Neural cell (in vitro differentiated cells): Measurements from ENCODE around the gene TMSB10. TPM values are rescaled to one million over a fixed set of nuclear protein-coding genes. Genes with fewer than 3 reads are reported as not detected.

Source experiments
- H2AFZ ChIP-seq: fragments of 200-600, 300-800 bp; sonication (generic), shearing (Covaris generic); 2 replicates; pipeline ENCODE4 v1.6.0; 2014; ENCODE audit warnings: low read depth, mild to moderate bottlenecking, antibody characterized with exemption, low read length, moderate library complexity
- H3F3A ChIP-seq: fragments of 200-600 bp; shearing (Covaris generic); 2 replicates; pipeline ENCODE4 v1.6.1; 2016; ENCODE audit warnings: mild to moderate bottlenecking, moderate library complexity, mixed read lengths, antibody characterized with exemption, low read length; ENCODE audit not compliant: insufficient read depth, poor library complexity, severe bottlenecking
- H3K27ac ChIP-seq: fragments of 200-600, 300-800 bp; sonication (generic), shearing (Covaris generic); 2 replicates; pipeline ENCODE4 v1.5.1; 2014; ENCODE audit warnings: mild to moderate bottlenecking, low read length, moderate library complexity
- H3K27me3 ChIP-seq: fragments of 300-800, 200-600 bp; sonication (generic), shearing (Covaris generic); 2 replicates; pipeline ENCODE4 v1.6.0; 2014; ENCODE audit warnings: mild to moderate bottlenecking, low read depth, low read length, moderate library complexity; ENCODE audit not compliant: insufficient read depth
- H3K36me3 ChIP-seq: fragments of 300-800, 200-600 bp; sonication (generic), shearing (Covaris generic); 2 replicates; pipeline ENCODE4 v1.5.1; 2014; ENCODE audit warnings: mild to moderate bottlenecking, antibody characterized with exemption, low read length, moderate library complexity; ENCODE audit not compliant: insufficient read depth
- H3K4me2 ChIP-seq: fragments of 300-800, 200-600 bp; sonication (generic), shearing (Covaris generic); 2 replicates; pipeline ENCODE4 v1.6.0; 2014; ENCODE audit warnings: mild to moderate bottlenecking, low read length
- H3K4me3 ChIP-seq: fragments of 300-800, 200-600 bp; sonication (generic), shearing (Covaris generic); 2 replicates; pipeline ENCODE4 v1.5.1; 2014; ENCODE audit warnings: mild to moderate bottlenecking, low read length, moderate library complexity
- H3K79me2 ChIP-seq: fragments of 200-600 bp; shearing (Covaris generic); replicated peaks from 2 replicates; pipeline ENCODE4 v1.6.0; 2014; ENCODE audit warnings: mild to moderate bottlenecking, low read length, moderate library complexity; ENCODE audit not compliant: insufficient read depth
- H3K9ac ChIP-seq: fragments of 300-800, 200-600 bp; sonication (generic), shearing (Covaris generic); 2 replicates; pipeline ENCODE4 v1.6.1; 2016; ENCODE audit warnings: mild to moderate bottlenecking, low read length, mixed read lengths
- H3K9me2 ChIP-seq: fragments of 200-600 bp; shearing (Covaris generic); 2 replicates; pipeline ENCODE4 v1.6.1; 2016; ENCODE audit warnings: mild to moderate bottlenecking, low read length, mixed read lengths; ENCODE audit not compliant: insufficient read depth
- H3K9me3 ChIP-seq: fragments of 200-600, 300-800 bp; sonication (generic), shearing (Covaris generic); 2 replicates; pipeline ENCODE4 v1.6.1; 2016; ENCODE audit warnings: mild to moderate bottlenecking, mixed run types, low read length, moderate library complexity, mixed read lengths
- H4K20me1 ChIP-seq: fragments of 200-600 bp; shearing (Covaris generic); 2 replicates; pipeline ENCODE4 v1.6.1; 2016; ENCODE audit warnings: mild to moderate bottlenecking, mixed run types; ENCODE audit not compliant: insufficient read depth
- CTCF ChIP-seq: fragments of 450-650 bp; IDR thresholded peaks from 2 replicates; pipeline ENCODE4 v1.5.1; 2014; ENCODE audit warnings: antibody characterized with exemption, mild to moderate bottlenecking, moderate library complexity; ENCODE audit not compliant: poor library complexity, severe bottlenecking
- EP300 ChIP-seq: fragments of 450-650 bp; conservative IDR thresholded peaks from 2 replicates; pipeline ENCODE4 v1.6.1; 2014; ENCODE audit warnings: antibody characterized with exemption, mild to moderate bottlenecking, moderate library complexity; ENCODE audit not compliant: poor library complexity, severe bottlenecking
- EZH2 ChIP-seq: fragments of 200-600, 300-800 bp; shearing (Covaris generic), sonication (generic); IDR thresholded peaks from 2 replicates; pipeline ENCODE4 v1.6.1; 2014; ENCODE audit warnings: antibody characterized with exemption, low read length, borderline replicate concordance, mild to moderate bottlenecking; ENCODE audit not compliant: insufficient read depth, poor library complexity, severe bottlenecking
- MXI1 ChIP-seq: fragments of 450-650 bp; conservative IDR thresholded peaks from 2 replicates; pipeline ENCODE4 v1.6.1; 2014; ENCODE audit warnings: antibody characterized with exemption, mild to moderate bottlenecking; ENCODE audit not compliant: poor library complexity, severe bottlenecking
- POLR2AphosphoS5 ChIP-seq: IDR thresholded peaks from 2 replicates; pipeline ENCODE4 v1.6.1; 2012
- RAD21 ChIP-seq: fragments of 450-650 bp; conservative IDR thresholded peaks from 2 replicates; pipeline ENCODE4 v1.6.1; 2014; ENCODE audit warnings: antibody characterized with exemption, mild to moderate bottlenecking, moderate library complexity
- SMC3 ChIP-seq: fragments of 450-650 bp; conservative IDR thresholded peaks from 2 replicates; pipeline ENCODE4 v1.6.1; 2014; ENCODE audit warnings: antibody characterized with exemption, mild to moderate bottlenecking, moderate library complexity; ENCODE audit not compliant: poor library complexity
- TAF1 ChIP-seq: IDR thresholded peaks from 2 replicates; pipeline ENCODE4 v1.6.1; 2012; ENCODE audit warnings: low read depth
- polyA plus RNA-seq: library from polyadenylated mRNA; depleted of rRNA; stranded (reverse); fragments of >200 nt; gene quantifications from 2 replicates; pipeline ENCODE4 v1.2.3, GENCODE V29; 2014
- TF ChIP-seq, protein P1 (sequence below): IDR thresholded peaks from 2 replicates; pipeline ENCODE4 v1.6.1; 2012; ENCODE audit warnings: borderline replicate concordance

Gene TMSB10
- polyA plus RNA-seq, 1 donor from 2014 or later: 15,324 TPM

DNA sequence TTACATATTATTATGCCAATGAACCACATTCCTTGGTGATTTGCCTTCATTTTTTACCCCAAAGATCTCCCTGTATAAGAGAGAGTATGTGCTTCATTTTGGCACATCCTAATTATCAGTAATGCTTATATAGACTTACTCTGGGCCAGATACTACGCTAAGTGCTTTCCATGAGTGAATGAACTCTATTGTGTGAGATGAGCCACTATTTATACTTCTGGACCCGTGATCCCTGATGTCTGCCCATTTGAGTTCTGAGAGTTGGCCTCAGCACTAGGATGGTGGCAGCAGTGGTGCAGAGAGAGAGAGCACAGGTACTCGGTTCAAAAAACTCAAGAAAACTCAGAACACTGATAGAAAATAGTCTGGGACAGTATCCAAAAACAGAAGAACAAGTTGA is 48.1 kb downstream of the TMSB10 start:
- Histone ChIP-seq H3K9me3 (no peaks in the 10 kb centered on the region), H3K9ac (no peak overlapping the region), H4K20me1 (no peaks in the 10 kb centered on the region), H3K79me2 (no peaks in the 10 kb centered on the region), H3K27me3 (no peaks in the 10 kb centered on the region), H3K27ac (no peak overlapping the region), H3K36me3 (no peaks in the 10 kb centered on the region), H3K4me2 (no peak overlapping the region), H3F3A (no peaks in the 10 kb centered on the region), H2AFZ (no peak overlapping the region), H3K9me2 (no peaks in the 10 kb centered on the region), H3K4me3 (no peak overlapping the region)
- TF ChIP-seq EP300 (no peak), EZH2 (no peak), RAD21 (no peak), CTCF (no peak), MXI1 (no peak), SMC3 (no peak), TAF1 (no peak), POLR2AphosphoS5 (no peak)
- TF ChIP-seq, protein P1, sequence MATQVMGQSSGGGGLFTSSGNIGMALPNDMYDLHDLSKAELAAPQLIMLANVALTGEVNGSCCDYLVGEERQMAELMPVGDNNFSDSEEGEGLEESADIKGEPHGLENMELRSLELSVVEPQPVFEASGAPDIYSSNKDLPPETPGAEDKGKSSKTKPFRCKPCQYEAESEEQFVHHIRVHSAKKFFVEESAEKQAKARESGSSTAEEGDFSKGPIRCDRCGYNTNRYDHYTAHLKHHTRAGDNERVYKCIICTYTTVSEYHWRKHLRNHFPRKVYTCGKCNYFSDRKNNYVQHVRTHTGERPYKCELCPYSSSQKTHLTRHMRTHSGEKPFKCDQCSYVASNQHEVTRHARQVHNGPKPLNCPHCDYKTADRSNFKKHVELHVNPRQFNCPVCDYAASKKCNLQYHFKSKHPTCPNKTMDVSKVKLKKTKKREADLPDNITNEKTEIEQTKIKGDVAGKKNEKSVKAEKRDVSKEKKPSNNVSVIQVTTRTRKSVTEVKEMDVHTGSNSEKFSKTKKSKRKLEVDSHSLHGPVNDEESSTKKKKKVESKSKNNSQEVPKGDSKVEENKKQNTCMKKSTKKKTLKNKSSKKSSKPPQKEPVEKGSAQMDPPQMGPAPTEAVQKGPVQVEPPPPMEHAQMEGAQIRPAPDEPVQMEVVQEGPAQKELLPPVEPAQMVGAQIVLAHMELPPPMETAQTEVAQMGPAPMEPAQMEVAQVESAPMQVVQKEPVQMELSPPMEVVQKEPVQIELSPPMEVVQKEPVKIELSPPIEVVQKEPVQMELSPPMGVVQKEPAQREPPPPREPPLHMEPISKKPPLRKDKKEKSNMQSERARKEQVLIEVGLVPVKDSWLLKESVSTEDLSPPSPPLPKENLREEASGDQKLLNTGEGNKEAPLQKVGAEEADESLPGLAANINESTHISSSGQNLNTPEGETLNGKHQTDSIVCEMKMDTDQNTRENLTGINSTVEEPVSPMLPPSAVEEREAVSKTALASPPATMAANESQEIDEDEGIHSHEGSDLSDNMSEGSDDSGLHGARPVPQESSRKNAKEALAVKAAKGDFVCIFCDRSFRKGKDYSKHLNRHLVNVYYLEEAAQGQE: no peak

DNA sequence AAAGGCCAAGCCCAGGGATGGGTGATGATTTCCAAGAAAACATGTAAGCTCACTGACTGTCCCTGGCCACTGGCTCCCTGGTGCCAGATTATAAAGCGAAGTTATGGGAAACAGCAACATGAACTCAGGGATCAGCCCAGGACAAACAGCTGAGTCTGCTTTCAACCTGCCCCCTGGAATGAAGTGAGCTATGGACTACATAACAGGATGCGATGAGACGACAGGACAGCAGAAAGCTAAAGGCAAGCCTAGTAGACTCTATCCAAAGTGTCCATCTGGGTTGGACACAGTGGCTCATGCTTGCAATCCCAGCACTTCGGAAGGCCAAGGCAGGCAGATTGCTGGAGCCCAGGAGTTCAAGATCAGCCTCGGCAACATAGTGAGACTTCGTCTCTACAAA is 48.9 kb downstream of the TMSB10 start:
- Histone ChIP-seq H4K20me1 (no peaks in the 10 kb centered on the region), H3K9me3 (no peaks in the 10 kb centered on the region), H3K36me3 (no peaks in the 10 kb centered on the region), H2AFZ (no peak overlapping the region), H3K27ac (no peak overlapping the region), H3F3A (no peaks in the 10 kb centered on the region), H3K9ac (no peak overlapping the region), H3K27me3 (no peaks in the 10 kb centered on the region), H3K9me2 (no peaks in the 10 kb centered on the region), H3K4me3 (no peak overlapping the region), H3K79me2 (no peaks in the 10 kb centered on the region), H3K4me2 (no peak overlapping the region)
- no peak for TF ChIP-seq EP300
- no peak for TF ChIP-seq RAD21
- no peak for TF ChIP-seq TAF1
- TF ChIP-seq, protein P1: no peak

Other genes with a start within 250 kb of the TMSB10 start
- gene TRABD2A, start 24.6 kb upstream of the TMSB10 start, polyA plus RNA-seq: 0.17 and 2.7 TPM in 2 replicates
- gene KCMF1, start 65.5 kb downstream of the TMSB10 start, polyA plus RNA-seq: 43.3 and 52.4 TPM in 2 replicates
- 0.14 TPM in 1 of 2 replicates, not detected in the other for gene TCF7L1, start 227.7 kb downstream of the TMSB10 start, polyA plus RNA-seq